ENCODE measurements around the gene ZNF182. TPM values are rescaled to one million over a fixed set of nuclear protein-coding genes. Genes with fewer than 3 reads are reported as not detected.
"Not testable (repeated sequence)": the region's sequence is repeated elsewhere in the genome, so short reads cannot be mapped to it uniquely, and the experiment has no call there.

Gene ZNF182
- total RNA-seq, 2 donors from 2014 or later = 3.2 to 4.3 TPM

GRCh38 chrX:47991263-47992094 is 12.3 kb downstream of the ZNF182 start:
- no peaks in the 10 kb centered on the region for H3K9me3 ChIP-seq
- H3K27me3 ChIP-seq (replicated peaks; ENCODE audit: insufficient read depth) = no peaks in the 10 kb centered on the region
- H3K4me3 ChIP-seq = no peak overlapping the region
- DNase-seq (ENCODE audit: low spot score) = no peak
- ATAC-seq (ENCODE audit: insufficient number of reproducible peaks, low FRiP score, low read depth) = no peak
- H3K4me1 ChIP-seq (ENCODE audit: control insufficient read depth in 1 of 2, low read depth in 2 of 2) = no peaks in the 10 kb centered on the region
- no peaks in the 10 kb centered on the region for H3K36me3 ChIP-seq
- no peak for TF ChIP-seq CTCF (IDR thresholded peaks at IDR 0.05)
- no peak overlapping the region for H3K27ac ChIP-seq

- Histone ChIP-seq H3K4me1 (ENCODE audit: control insufficient read depth in 1 of 2, low read depth in 2 of 2) (no peaks in the 10 kb centered on the region), H3K36me3 (peaks cover 10% of the 10 kb centered on the region), H3K27ac (no peak overlapping the region), H3K4me3 (no peak overlapping the region), H3K27me3 (replicated peaks; ENCODE audit: insufficient read depth) (no peaks in the 10 kb centered on the region), H3K9me3 (peaks cover 35% of the 10 kb centered on the region)
- TF ChIP-seq CTCF (IDR thresholded peaks at IDR 0.05) = no peak
- ATAC-seq (ENCODE audit: insufficient number of reproducible peaks, low FRiP score, low read depth) (no peak), DNase-seq (ENCODE audit: low spot score) (no peak)
Observed at GRCh38 chrX:47976254-47977151, 27.3 kb downstream of the ZNF182 start.

GRCh38 chrX:47973235-47973634 is 30.6 kb downstream of the ZNF182 start:
- Histone ChIP-seq H3K27me3 (replicated peaks; ENCODE audit: insufficient read depth) (no peaks in the 10 kb centered on the region), H3K27ac (no peak overlapping the region), H3K9me3 (peaks cover 26% of the 10 kb centered on the region), H3K4me1 (ENCODE audit: control insufficient read depth in 1 of 2, low read depth in 2 of 2) (no peaks in the 10 kb centered on the region), H3K4me3 (no peak overlapping the region), H3K36me3 (peaks cover under 1% of the 10 kb centered on the region)
- ATAC-seq (ENCODE audit: insufficient number of reproducible peaks, low FRiP score, low read depth) = no peak
- no peak for TF ChIP-seq CTCF (IDR thresholded peaks at IDR 0.05)
- no peak for DNase-seq (ENCODE audit: low spot score)

GRCh38 chrX:47965526-47965925 is 38.3 kb downstream of the ZNF182 start:
- H3K36me3 ChIP-seq; H3K27ac ChIP-seq; H3K4me1 ChIP-seq (ENCODE audit: control insufficient read depth in 1 of 2, low read depth in 2 of 2); H3K9me3 ChIP-seq; DNase-seq (ENCODE audit: low spot score); H3K27me3 ChIP-seq (replicated peaks; ENCODE audit: insufficient read depth); ATAC-seq (ENCODE audit: insufficient number of reproducible peaks, low FRiP score, low read depth); H3K4me3 ChIP-seq: not testable (repeated sequence)

GRCh38 chrX:47961830-47962229 is 42.0 kb downstream of the ZNF182 start:
- not testable (repeated sequence) for H3K4me1 ChIP-seq (ENCODE audit: control insufficient read depth in 1 of 2, low read depth in 2 of 2)

GRCh38 chrX:47960406-47960805 is 43.4 kb downstream of the ZNF182 start:
- Histone ChIP-seq H3K9me3 (no peaks in the 10 kb centered on the region), H3K4me1 (ENCODE audit: control insufficient read depth in 1 of 2, low read depth in 2 of 2) (no peaks in the 10 kb centered on the region), H3K36me3 (no peaks in the 10 kb centered on the region), H3K27me3 (replicated peaks; ENCODE audit: insufficient read depth) (no peaks in the 10 kb centered on the region), H3K4me3 (no peak overlapping the region), H3K27ac (no peak overlapping the region)
- no peak for ATAC-seq (ENCODE audit: insufficient number of reproducible peaks, low FRiP score, low read depth)
- DNase-seq (ENCODE audit: low spot score) = no peak
- TF ChIP-seq CTCF (IDR thresholded peaks at IDR 0.05) = no peak

More at GRCh38 chrX:47961830-47962229, 42.0 kb downstream of the ZNF182 start:
- ATAC-seq (ENCODE audit: insufficient number of reproducible peaks, low FRiP score, low read depth); H3K27me3 ChIP-seq (replicated peaks; ENCODE audit: insufficient read depth); H3K9me3 ChIP-seq; H3K4me3 ChIP-seq; H3K27ac ChIP-seq; H3K36me3 ChIP-seq; DNase-seq (ENCODE audit: low spot score): not testable (repeated sequence)
